ENCODE results near the gene SPCS3. TPM values are rescaled to one million over a fixed set of nuclear protein-coding genes. Genes with fewer than 3 reads are reported as not detected.

SPCS3 gene
- total and polyA plus RNA-seq, 2 of the 13 experiments (the other 11 are each of a cell fraction or from before 2014, with no cell fraction given): 26.3 to 57.0 TPM

GRCh38 chr4:176320340-176320975, 692 bp downstream of the SPCS3 start (continued):
- TF ChIP-seq DZIP1 (CRISPR knock-in tag; IDR thresholded peaks at IDR 0.05) (no peak), TFDP2 (CRISPR knock-in tag; IDR thresholded peaks at IDR 0.05) (peak; percentile 88), MXI1 (IDR thresholded peaks at IDR 0.05; ENCODE audit: borderline replicate concordance, low read depth, low read length) (peak; percentile 72; the same call in 2 of the 3 replicates), ASH2L (IDR thresholded peaks at IDR 0.05; ENCODE audit: insufficient read length, low read depth, low read length) (peak; percentile 7), ZNF782 (CRISPR knock-in tag; IDR thresholded peaks at IDR 0.05; ENCODE audit: borderline replicate concordance) (peak; percentile 61; the same call in 1 of the 2 replicates), UBTF (CRISPR knock-in tag; IDR thresholded peaks at IDR 0.05) (peak; percentile 49; the same call in 1 of the 2 replicates), SALL2 (CRISPR knock-in tag; IDR thresholded peaks at IDR 0.05) (0 out of 2 replicates have a peak, but pooled peaks have one; percentile 14), POLR2A (IDR thresholded peaks at IDR 0.05; ENCODE audit: insufficient read depth in 1 of 2, low read depth in 2 of 2, low read length in 2 of 2) (peak; percentile 30 to 37; a peak in 2 of 4 replicates), ELF3 (CRISPR knock-in tag; IDR thresholded peaks at IDR 0.05) (peak; percentile 33), MXD3 (CRISPR knock-in tag; IDR thresholded peaks at IDR 0.05) (peak; percentile 45), NFYC (CRISPR knock-in tag; IDR thresholded peaks at IDR 0.05) (peak; percentile 67), GATAD2A (CRISPR knock-in tag; IDR thresholded peaks at IDR 0.05) (0 out of 2 replicates have a peak, but pooled peaks have one; percentile 18), ZSCAN29 (CRISPR knock-in tag; conservative IDR thresholded peaks at IDR 0.05) (0 out of 2 replicates have a peak, but pooled peaks have one; percentile 45), ZNF563 (CRISPR knock-in tag; IDR thresholded peaks at IDR 0.05) (peak; percentile 72; the same call in 1 of the 2 replicates), SNAPC2 (CRISPR knock-in tag; IDR thresholded peaks at IDR 0.05) (no peak), ZNF235 (CRISPR knock-in tag; IDR thresholded peaks at IDR 0.05; ENCODE audit: borderline replicate concordance) (peak; percentile 76; the same call in 1 of the 2 replicates), CREB3 (CRISPR knock-in tag; IDR thresholded peaks at IDR 0.05) (0 out of 2 replicates have a peak, but pooled peaks have one; percentile 41), IRF2 (CRISPR knock-in tag; IDR thresholded peaks at IDR 0.05) (peak; percentile 54; the same call in 1 of the 2 replicates), ZNF674 (CRISPR knock-in tag; IDR thresholded peaks at IDR 0.05; ENCODE audit: low read depth) (no peak), TIGD3 (CRISPR knock-in tag; IDR thresholded peaks at IDR 0.05; ENCODE audit: borderline replicate concordance) (no peak)

Data from HepG2 (cell line).